Lower leg skin (tissue), 4 donors: Measurements from ENCODE around the gene TBC1D22A. TPM values are rescaled to one million over a fixed set of nuclear protein-coding genes. Genes with fewer than 3 reads are reported as not detected.

Experiments
- DNase-seq, 2 donors: peaks; one replicate each; pipeline ENCODE4 v3.0.0-alpha.2; 2019; ENCODE audit warnings: low spot score in 2 of 2
- H3K4me3 ChIP-seq: fragments of 200-600 bp; sonication (generic); 2 replicates; pipeline ENCODE4 v1.5.1; 2017; ENCODE audit warnings: mild to moderate bottlenecking, low read depth; ENCODE audit not compliant: poor library complexity, severe bottlenecking
- CTCF ChIP-seq, 3 donors: fragments of 450-650 bp; IDR thresholded peaks; one replicate each; pipeline ENCODE4 v1.5.1; 2016; ENCODE audit warnings: antibody characterized with exemption in 3 of 3, mild to moderate bottlenecking in 3 of 3, moderate library complexity in 2 of 3
- POLR2A ChIP-seq, 2 donors: fragments of 450-650 bp; IDR thresholded peaks; one replicate each; pipeline ENCODE4 v1.6.1; 2016 to 2017; ENCODE audit warnings: antibody characterized with exemption in 2 of 2, mild to moderate bottlenecking in 1 of 2, moderate library complexity in 1 of 2
- WGBS, 2 donors: methylation state at CpG; one replicate each; pipeline ENCODE4 v1.1.5; 2018; 5-methylcytosine and 5-hydroxymethylcytosine counted together
- intact Hi-C: fragments of 100-400 bp; cut with DNase I; formaldehyde crosslinking; loops from one replicate; pipeline ENCODE4 v1.15.0; 2023; ENCODE audit warnings: low total_unique reads
- total RNA-seq, 4 donors: library from RNA; depleted of rRNA; stranded (reverse); fragments of >200 nt; gene quantifications; one replicate each; pipeline ENCODE4 v1.1.0, GENCODE V29; 2016

Gene TBC1D22A
- total RNA-seq, 4 donors from 2014 or later: 21.8 to 32.3 (median 31.6) TPM

GRCh38 chr22:46792841-46793261 lies 30.4 kb downstream of the TBC1D22A start:
- DNase-seq: peak in 1 of 2 donors; percentile 78

DNA sequence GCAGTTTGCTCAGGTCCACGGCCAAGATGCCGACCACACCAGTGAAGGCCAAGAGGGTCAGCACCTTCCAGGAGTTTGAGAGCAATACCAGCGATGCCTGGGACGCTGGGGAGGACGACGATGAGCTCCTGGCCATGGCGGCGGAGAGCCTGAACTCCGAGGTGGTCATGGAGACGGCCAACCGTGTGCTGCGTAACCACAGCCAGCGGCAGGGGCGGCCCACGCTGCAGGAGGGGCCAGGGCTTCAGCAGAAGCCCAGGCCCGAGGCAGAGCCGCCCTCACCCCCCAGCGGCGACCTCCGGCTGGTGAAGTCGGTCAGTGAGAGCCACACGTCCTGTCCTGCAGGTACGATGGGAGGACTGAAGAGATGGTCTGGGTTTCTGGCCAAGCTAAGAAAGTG lies 31.0 kb downstream of the TBC1D22A start:
- intact Hi-C loops: loop anchor here (10.0 kb wide), 1 partner anchor 229 kb away; no protein-coding TSS in a partner anchor
- TF ChIP-seq POLR2A (IDR thresholded peaks at IDR 0.05) (no peak), CTCF (IDR thresholded peaks at IDR 0.05) (no peak)
- WGBS, 2 donors: 97% methylated on average over 19 to 22 of the region's 23 CpGs
- no peak for DNase-seq
- H3K4me3 ChIP-seq: no peak overlapping the region

More at GRCh38 chr22:46792841-46793261, 30.4 kb downstream of the TBC1D22A start:
- TF ChIP-seq CTCF (IDR thresholded peaks at IDR 0.05): no peak
- no peak for TF ChIP-seq POLR2A (IDR thresholded peaks at IDR 0.05)
- 78 to 79% methylated on average over 8 of the region's 8 CpGs for WGBS, 2 donors
- intact Hi-C loops: loop anchor here (10.0 kb wide), 1 partner anchor 228 kb away; no protein-coding TSS in a partner anchor
- H3K4me3 ChIP-seq: no peak overlapping the region

GRCh38 chr22:46794067-46794466 lies 31.6 kb downstream of the TBC1D22A start:
- DNase-seq: no peak
- H3K4me3 ChIP-seq: no peak overlapping the region
- 85 to 97% methylated on average over 5 to 7 of the region's 12 CpGs for WGBS, 2 donors
- TF ChIP-seq CTCF (IDR thresholded peaks at IDR 0.05) (no peak), POLR2A (IDR thresholded peaks at IDR 0.05) (no peak)
- intact Hi-C loops: loop anchor here (10.0 kb wide), 1 partner anchor 229 kb away; no protein-coding TSS in a partner anchor

DNA sequence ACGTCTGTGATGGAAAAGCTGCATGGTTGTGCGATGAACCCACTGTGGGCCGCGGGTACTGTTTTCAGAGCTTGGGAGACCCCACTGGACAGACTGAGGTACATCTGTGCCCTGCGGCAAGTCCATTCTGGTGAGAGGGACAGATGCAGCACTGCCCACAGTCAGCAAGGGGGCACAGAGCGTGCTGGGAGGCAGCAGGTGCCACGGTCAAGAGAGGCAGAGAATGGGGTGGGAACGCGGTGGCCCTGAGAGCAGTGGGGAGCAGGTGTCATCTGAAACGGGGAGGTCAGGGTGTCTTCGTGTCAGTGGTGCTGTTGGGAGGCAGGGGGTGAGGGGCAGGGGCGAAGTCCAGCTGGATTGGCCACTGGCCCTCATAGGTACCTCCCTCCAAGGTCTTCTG lies 32.0 kb downstream of the TBC1D22A start:
- intact Hi-C loops: loop anchor here (10.0 kb wide), 1 partner anchor 230 kb away; no protein-coding TSS in a partner anchor
- TF ChIP-seq CTCF (IDR thresholded peaks at IDR 0.05): no peak
- no peak for TF ChIP-seq POLR2A (IDR thresholded peaks at IDR 0.05)
- no peak for DNase-seq
- no peak overlapping the region for H3K4me3 ChIP-seq
- 90 to 96% methylated on average over 12 of the region's 12 CpGs for WGBS, 2 donors

GRCh38 chr22:46795140-46795539 lies 32.7 kb downstream of the TBC1D22A start:
- no peak overlapping the region for H3K4me3 ChIP-seq
- intact Hi-C loops: loop anchor here (10.0 kb wide), 1 partner anchor 230 kb away; no protein-coding TSS in a partner anchor
- TF ChIP-seq CTCF (IDR thresholded peaks at IDR 0.05) (no peak), POLR2A (IDR thresholded peaks at IDR 0.05) (no peak)
- 94 to 95% methylated on average over 9 of the region's 9 CpGs for WGBS, 2 donors
- peak in 1 of 2 donors; percentile 75 for DNase-seq
